Astrocyte of the hippocampus (primary cell): Measurements from ENCODE around the gene CXCL16.
"Not testable (repeated sequence)": the region's sequence is repeated elsewhere in the genome, so short reads cannot be mapped to it uniquely, and the experiment has no call there.

Experiments used
- DNase-seq: peaks from one replicate; pipeline ENCODE4 v3.0.0; 2011; ENCODE audit warnings: low read depth, low spot score

Gene CXCL16

DNA sequence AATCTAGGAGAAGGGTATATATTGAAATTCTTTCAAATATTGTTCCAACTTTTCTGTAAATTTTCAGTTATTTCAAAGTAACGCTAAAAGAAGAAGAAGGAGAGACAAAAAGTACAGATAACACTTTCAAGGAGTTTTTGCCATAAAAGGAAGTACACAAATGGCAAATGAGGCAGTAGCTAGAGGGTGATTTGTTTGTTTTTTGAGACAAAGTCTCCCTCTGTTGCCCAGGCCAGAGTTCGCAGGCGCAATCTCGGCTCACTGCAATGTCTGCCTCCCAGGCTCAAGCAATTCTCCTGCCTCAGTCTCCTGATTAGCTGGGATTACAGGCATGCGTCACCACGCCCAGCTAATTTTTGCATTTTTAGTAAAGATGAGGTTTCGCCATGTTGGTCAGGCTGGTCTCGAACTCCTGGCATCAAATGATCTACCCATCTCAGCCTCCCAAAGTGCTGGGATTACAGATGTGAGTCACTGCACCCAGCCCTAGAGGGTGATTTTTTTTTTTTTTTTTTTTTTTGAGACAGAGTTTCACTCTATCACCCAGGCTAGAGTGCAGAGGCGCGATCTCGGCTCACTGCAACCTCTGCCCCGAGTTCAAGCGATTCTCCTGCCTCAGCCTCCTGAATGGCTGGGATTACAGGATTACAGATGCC, 40.2 kb downstream of the CXCL16 start:
- not testable (repeated sequence) for DNase-seq

DNA sequence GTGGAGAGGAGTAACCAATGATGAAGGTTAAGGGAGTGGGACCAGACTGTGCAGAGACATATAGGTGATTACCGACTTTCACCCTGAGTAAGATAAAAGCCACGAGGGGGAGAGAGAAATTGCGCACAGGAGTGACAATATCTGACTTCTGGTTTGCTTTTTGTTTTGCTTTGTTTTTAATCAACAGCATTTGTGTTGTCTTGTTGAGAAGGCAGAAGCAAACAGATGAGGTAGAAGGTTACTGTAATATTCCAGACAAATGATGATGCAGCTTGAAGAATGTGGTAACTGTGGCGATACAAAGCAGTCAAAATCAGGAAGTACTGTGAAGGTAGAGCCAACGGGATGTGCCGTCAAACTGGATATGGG, 43.3 kb downstream of the CXCL16 start:
- no peak for DNase-seq

DNA sequence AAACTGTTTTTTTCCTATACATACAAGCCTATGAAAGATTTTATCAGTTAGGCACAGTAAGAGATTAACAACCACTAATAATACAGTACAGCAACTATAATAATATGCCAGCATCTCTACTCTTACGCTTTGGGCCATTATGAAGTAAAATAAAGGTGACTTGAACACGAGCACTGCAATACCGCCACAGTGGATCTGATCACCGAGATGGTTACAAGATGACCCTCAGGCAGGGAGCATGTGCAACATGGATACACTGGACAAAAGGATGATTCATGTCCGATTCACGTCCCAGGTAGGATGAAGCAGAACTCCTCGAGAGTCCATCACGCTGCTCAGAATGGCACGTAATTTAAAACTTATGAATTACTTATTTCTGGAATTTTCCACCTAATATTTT, 46.3 kb downstream of the CXCL16 start:
- no peak for DNase-seq

DNA sequence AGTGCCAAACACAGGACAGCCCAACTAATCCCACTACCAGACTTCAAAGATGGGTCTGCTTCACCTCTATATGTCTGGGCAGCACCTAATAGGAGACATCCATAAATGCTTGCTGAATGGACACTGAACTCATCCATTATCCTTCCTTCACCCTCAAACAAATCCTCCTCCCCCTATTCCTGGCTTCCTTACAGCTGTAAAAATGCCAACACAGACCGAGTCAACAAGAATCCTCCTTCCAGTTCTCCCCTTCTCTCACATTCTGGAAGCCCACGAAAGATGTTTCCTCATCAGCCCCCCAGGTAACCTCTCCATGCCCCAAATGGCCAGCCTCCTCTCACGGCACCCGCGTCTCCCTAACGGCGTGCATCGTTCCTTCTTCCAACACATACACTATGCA, 48.0 kb downstream of the CXCL16 start:
- DNase-seq, result no peak

DNA sequence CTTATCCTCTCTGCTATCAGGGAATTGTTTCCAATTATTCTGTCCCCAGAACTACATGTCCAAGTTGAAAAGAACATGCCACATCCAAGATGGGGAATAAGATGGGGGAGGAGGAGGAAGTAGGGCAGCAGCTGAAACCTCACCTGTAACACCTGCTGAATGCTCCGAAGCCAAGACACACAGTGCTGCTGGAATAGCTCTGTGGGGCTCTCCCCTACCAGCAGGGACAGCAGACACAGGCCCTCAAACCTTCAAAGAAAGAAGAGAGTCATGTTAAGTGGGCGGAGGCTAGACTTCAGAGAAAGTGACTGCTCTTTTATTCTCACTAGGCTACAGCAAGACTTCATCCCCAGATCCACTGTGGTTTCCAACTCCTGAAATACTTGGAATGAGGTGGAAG, 49.0 kb downstream of the CXCL16 start:
- DNase-seq, result no peak

DNA sequence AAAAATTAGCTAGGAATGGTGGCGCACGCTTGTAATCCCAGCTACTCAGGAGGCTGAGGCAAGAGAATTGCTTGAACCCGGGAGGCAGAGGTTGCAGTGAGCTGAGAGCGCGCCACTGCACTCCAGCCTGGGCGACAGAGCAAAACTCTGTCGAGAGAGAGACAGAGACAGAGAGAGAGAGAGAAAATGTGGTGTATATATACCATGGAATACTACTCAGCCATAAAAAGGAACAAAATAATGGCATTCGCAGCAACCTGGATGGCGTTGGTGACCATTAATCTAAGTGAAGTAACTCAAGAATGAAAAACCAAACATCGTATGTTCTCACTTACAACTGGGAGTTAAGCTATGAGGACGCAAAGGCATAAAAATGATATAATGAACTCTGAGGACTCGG, 49.9 kb downstream of the CXCL16 start:
- not testable (repeated sequence) for DNase-seq

DNA sequence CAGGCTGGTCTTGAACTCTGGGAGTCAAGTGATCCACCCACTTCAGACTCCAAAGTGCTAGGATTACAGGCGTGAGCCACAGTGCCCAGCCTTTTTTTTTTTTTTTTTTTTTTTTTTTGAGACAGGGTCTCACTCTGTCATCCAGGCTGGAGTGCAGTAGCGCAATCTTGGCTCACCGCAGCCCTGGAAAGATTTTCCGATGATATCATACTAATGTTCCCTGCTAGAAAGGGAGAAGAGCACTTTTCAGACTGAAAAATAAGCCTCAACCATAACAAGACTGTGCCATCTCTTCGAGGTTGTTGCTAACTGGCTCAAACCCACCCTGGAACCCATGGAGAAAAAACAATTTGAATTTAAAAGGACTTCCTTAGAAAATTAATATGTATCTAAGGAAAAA, 56.0 kb downstream of the CXCL16 start:
- not testable (repeated sequence) for DNase-seq
